Ectodermal cell (in vitro differentiated cells): ENCODE measurements around the gene TMEM222.
A peak's percentile ranks its signal among the peaks of the same experiment; 100 is the strongest.
"Not testable (repeated sequence)": the region's sequence is repeated elsewhere in the genome, so short reads cannot be mapped to it uniquely, and the experiment has no call there.

Experiments used
- H3K27ac ChIP-seq: 2 replicates; pipeline ENCODE4 v1.7.0; 2013; ENCODE audit warnings: mild to moderate bottlenecking, low read depth, low read length; ENCODE audit not compliant: insufficient read depth, poor library complexity, severe bottlenecking
- H3K27me3 ChIP-seq: 2 replicates; pipeline ENCODE4 v1.7.0; 2013; ENCODE audit warnings: mild to moderate bottlenecking, low read length; ENCODE audit not compliant: insufficient read depth, control insufficient read depth, poor library complexity, severe bottlenecking
- H3K36me3 ChIP-seq: one replicate; pipeline ENCODE4 v1.7.0; 2013; ENCODE audit warnings: low read length; ENCODE audit not compliant: control insufficient read depth, insufficient read depth
- H3K4me1 ChIP-seq: one replicate; pipeline ENCODE4 v1.7.0; 2013; ENCODE audit warnings: low read length; ENCODE audit not compliant: control insufficient read depth, insufficient read depth
- H3K4me3 ChIP-seq: 2 replicates; pipeline ENCODE4 v1.7.0; 2013; ENCODE audit warnings: low read depth, low read length, control low read depth; ENCODE audit not compliant: insufficient read depth
- H3K9me3 ChIP-seq: 2 replicates; pipeline ENCODE4 v1.7.0; 2013; ENCODE audit warnings: mild to moderate bottlenecking, low read length, moderate library complexity; ENCODE audit not compliant: control insufficient read depth
- WGBS, 2 experiments: methylation state at CpG; one replicate each; pipeline ENCODE4 v1.1.7; 2013; ENCODE audit warnings: missing lambda C conversion rate in 2 of 2; 5-methylcytosine and 5-hydroxymethylcytosine counted together

Gene TMEM222

GRCh38 chr1:27380224-27380623 is 58.3 kb downstream of the TMEM222 start:
- 89 to 95% methylated on average over 4 of the region's 4 CpGs for WGBS, 2 experiments
- H3K27ac ChIP-seq, result no peak overlapping the region
- peaks cover 23% of the 10 kb centered on the region for H3K27me3 ChIP-seq
- H3K4me1 ChIP-seq, result peaks cover 9% of the 10 kb centered on the region
- no peaks in the 10 kb centered on the region for H3K9me3 ChIP-seq
- no peak overlapping the region for H3K4me3 ChIP-seq
- H3K36me3 ChIP-seq, result no peaks in the 10 kb centered on the region

DNA sequence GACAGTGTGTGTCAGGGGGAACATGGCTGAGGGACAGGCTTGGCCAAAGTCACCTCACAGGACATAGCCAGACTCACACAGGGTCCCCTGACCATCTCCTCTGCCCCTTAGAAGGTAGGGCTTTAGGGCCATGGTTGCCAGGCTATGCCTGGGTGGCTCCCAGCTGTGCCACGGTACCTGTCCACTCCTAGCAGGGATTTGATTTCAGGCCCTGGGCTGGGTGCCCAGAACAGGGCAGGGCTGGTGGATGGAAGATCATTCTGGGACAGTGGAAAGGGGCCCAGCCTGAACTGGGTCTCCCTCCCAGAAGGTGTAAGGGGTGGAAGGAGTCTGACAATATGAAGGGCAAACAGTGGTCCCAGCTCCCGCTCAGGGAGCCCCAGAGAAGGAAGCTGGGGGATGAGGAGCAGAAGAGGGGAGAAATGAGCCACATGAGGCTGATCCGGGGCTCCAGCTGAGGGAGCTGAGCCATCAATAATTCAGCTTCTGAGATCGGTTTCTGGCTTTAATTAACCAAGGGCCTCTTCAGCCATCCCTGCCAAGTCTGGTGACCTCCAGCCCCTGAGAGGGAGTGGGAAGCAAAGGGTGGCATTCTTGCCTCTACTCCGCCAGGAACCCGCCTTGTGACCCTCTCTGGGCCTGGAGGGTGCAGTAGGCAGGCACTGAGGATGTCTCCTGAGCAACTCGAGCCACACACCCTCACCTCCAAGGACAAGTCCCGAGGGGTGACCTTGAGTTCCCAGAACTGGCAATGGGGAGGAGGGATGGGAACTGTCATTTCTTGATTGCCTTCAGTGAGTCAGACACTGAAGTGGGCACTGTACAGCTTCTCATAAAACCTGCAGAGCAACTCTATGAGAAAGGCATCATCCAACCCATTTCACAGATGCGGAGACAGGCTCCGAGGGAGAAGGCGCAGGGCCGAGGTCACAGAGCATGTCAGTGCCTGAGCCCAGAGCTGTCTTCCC is 59.1 kb downstream of the TMEM222 start:
- peaks cover 9% of the 10 kb centered on the region for H3K4me1 ChIP-seq
- 94 to 96% methylated on average over 12 of the region's 12 CpGs for WGBS, 2 experiments
- peaks cover 23% of the 10 kb centered on the region for H3K27me3 ChIP-seq
- no peak overlapping the region for H3K4me3 ChIP-seq
- H3K27ac ChIP-seq, result no peak overlapping the region
- H3K36me3 ChIP-seq, result no peaks in the 10 kb centered on the region
- no peaks in the 10 kb centered on the region for H3K9me3 ChIP-seq

DNA sequence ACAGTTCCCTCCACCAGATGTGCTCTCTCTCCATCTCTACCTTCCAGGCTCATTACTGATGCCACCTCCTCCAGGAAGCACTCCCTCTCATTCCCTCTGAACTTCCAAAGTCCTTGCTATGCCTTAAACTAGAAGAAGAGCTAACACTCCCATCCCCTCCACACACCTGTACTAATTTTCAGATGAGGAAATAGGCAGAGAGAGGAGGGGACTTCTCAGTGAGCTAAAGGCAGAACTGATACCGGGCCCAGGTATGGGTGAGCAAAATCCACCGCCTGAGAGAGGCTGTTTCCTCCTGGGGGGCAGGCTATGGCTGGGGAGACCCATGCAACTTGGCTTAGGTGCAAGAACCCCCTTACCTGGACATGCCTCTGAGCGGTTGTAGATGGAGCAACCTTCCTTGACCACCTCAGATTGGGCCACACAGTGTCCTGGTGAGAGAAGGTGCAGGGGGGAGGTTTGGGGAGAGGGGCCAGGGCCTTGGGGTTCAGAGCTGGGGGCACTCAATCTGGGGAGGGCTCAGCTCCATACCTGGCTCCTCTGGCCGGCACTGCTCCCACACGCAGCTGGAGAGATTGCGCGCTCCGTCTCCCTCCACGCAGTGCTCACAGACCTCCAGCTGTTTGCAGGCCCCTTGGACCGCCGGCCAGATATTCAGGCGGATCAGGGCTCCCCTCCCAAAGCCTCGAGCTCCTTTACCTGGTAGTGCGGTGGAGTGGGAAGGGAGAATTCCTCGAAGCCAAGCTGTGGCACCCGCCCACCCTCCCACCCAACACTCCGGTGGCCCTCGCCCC is 60.2 kb downstream of the TMEM222 start:
- no peak overlapping the region for H3K4me3 ChIP-seq
- 80 to 82% methylated on average over 16 to 17 of the region's 18 CpGs for WGBS, 2 experiments
- H3K27me3 ChIP-seq, result peaks cover 23% of the 10 kb centered on the region
- H3K36me3 ChIP-seq, result no peaks in the 10 kb centered on the region
- H3K27ac ChIP-seq, result no peak overlapping the region
- peaks cover 9% of the 10 kb centered on the region for H3K4me1 ChIP-seq
- H3K9me3 ChIP-seq, result no peaks in the 10 kb centered on the region

DNA sequence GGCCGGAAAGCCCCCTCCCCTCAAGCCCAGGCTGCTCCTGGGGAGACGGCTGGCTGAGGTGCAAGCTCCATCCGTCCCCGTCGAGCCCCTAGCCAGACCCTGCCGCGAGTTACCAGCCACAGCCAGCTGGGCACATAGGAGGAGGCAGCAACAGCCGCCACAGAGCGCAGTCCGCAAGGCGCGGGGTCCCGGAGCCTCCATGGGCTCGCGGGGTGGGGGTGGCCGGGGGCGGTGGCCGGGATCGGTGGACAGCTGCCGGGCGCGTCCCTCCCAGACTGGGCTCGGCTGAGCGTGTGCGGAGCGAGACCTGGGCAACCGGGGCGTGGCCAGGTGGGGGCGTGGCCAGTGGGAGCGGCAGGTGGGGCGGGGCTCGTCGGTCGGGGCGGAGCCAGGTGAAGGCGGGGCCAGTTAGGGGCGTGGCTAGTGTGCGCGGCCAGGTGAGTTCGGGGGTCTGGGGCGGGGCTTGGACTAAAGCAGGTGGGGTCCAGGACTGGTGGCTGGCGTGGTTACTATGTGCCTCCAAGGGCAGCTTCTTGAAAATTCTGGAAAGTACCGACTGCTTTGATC is 61.2 kb downstream of the TMEM222 start, which contains the start of gene CD164L2:
CD164L2 (minus strand) TSS at position 295 of the 567 bp plus-strand sequence; CDS start at position 201, 94 bp downstream.
- 8% methylated on average over 43 of the region's 43 CpGs for WGBS, 2 experiments
- no peak within 1 kb of the TSS for H3K27ac ChIP-seq
- no peaks in the 10 kb centered on the region for H3K9me3 ChIP-seq
- peak within 1 kb of the TSS; percentile 37 for H3K4me3 ChIP-seq
- no peaks in the 10 kb centered on the region for H3K36me3 ChIP-seq
- H3K4me1 ChIP-seq, result peaks cover 9% of the 10 kb centered on the region
- peaks cover 23% of the 10 kb centered on the region for H3K27me3 ChIP-seq

- WGBS, 2 experiments, result 91% methylated on average over 13 of the region's 13 CpGs
- Histone ChIP-seq H3K4me1 (peaks cover 9% of the 10 kb centered on the region), H3K27ac (no peak overlapping the region), H3K9me3 (no peaks in the 10 kb centered on the region), H3K27me3 (peaks cover 23% of the 10 kb centered on the region), H3K4me3 (no peak overlapping the region), H3K36me3 (no peaks in the 10 kb centered on the region)
Observed at GRCh38 chr1:27383661-27384060, 61.7 kb downstream of the TMEM222 start.

DNA sequence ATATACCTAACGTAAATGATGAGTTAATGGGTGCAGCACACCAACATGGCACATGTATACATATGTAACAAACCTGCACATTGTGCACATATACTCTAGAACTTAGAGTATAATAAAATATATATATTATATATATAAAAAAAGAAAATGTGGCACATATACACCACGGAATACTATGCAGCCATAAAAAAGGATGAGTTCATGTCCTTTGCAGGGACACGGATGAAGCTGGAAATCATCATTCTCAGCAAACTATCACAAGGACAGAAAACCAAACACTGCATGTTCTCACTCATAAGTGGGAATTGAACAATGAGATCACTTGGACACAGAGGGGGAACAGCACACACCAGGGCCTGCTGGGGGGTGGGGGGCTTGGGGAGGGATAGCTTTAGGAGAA is 62.8 kb downstream of the TMEM222 start:
- H3K36me3 ChIP-seq, H3K9me3 ChIP-seq, H3K4me1 ChIP-seq, H3K27ac ChIP-seq, H3K4me3 ChIP-seq: not testable (repeated sequence)
- peaks cover 23% of the 10 kb centered on the region for H3K27me3 ChIP-seq
- WGBS, 2 experiments, result 88 to 91% methylated on average over 1 to 2 of the region's 3 CpGs
